DMS153 treated with DMSO at 0.1 percent for 48 hours (cell line): ENCODE measurements around the gene RIPPLY2.
A peak's percentile ranks its signal among the peaks of the same experiment; 100 is the strongest.

Experiments
- DNase-seq: peaks from one replicate; lab custom pipeline; 2025; ENCODE audit not compliant: unreplicated experiment; lab: John Stamatoyannopoulos, UW

Gene RIPPLY2

DNA sequence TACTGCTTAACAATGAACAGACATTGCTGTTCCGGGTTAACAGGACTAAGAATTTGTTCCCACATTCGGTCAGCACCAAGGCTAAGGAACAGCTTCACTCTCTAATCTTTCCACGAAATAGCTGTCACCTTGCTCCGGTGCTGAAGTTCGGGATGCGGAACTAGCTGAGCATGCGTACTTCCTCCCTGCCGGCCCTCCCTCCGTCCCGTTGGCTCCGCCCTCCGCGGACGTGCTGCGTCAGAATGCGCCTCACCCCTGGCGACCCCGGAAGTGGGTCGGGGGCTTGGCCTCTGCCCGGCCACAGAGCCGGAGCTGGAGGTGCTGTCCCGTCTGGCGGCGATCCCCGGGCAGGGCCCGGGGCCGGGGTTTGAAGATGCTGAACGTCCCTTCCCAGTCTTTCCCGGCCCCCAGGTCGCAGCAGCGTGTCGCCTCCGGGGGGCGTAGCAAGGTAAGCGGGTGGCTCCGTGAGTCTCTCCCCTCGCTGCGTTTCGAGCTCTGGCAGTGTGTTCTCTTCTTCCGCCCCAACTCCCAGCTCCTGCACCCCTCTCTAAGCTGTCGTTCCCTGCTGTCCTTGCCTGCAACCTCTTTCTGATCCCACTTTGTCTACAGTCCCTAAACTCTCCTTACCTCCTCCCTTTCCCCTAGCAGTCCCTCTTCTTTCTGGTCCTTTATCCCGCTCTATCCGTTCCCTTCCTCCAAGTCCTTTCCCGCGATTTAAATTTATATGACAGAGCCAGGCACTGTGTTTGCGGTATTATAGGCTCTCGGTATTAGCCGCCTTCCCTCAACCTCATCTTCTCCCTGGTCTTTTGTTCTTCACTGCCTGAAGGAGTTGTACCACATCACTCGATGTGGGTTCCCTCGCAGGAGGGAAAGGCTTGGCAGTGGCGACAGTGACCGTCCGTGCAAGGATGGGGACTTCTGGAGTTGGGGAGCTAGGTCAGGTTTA is 6.5 kb downstream of the RIPPLY2 start, which contains the start of gene CYB5R4:
Gene CYB5R4 (plus strand): TSS at position 280 of the 949 bp plus-strand sequence. CDS start 94 bp downstream, at position 374.
- peak; percentile 87 for DNase-seq

- DNase-seq: no peak
These were observed 7.2 kb downstream of the RIPPLY2 start for GRCh38 chr6:83860359-83860755.

- no peak for DNase-seq
These were observed 7.8 kb downstream of the RIPPLY2 start for GRCh38 chr6:83860782-83861495.

GRCh38 chr6:83862776-83863471 is 9.8 kb downstream of the RIPPLY2 start:
- DNase-seq: no peak

DNA sequence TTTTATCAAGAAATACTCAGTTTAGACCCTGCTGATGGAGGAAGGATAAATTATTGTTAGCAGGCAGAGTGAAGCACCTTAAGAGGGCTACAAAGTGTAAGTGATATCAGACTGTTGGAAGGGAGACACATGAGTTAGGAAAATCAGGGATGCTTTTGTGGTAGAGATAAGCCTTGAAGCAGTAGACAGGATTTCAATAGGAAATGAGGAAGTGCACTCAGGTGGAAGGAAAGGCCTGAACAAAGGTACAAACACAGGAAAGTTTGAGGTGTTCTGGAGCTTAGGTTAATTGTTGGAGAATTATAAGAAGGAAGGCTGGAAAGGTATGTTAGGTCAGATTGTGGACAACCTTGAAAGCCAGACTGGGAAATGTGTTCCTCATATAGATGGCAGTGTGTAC is 13.9 kb downstream of the RIPPLY2 start:
- no peak for DNase-seq

DNA sequence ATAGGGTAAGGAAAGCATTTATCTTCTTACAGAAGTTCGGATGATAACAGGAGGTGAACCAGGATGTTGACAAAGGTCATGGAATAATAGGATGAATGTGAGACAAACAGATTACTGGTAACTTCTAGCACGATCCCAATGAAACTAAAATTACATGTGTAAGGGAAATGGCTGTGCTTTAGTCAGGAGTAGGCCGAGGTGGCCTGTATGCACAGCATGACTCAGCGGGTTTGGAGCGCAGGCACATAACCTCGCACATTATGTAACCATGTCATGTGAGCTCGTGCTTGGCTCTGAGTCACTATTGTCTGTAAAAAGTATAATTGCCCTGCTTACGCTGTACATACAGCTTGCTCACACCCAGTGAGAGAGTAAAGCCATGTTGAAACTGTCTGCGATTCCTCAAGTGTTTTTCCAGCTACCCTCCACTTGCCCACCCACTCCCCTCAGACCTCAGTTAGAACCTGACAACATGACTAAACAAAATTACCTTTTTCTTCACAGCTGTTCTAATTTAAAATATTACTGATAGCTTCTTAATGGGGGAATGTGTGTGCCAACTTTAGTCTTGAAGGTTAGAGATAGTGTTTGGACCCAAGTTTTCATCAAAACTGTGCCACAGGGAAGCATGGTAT is 14.5 kb downstream of the RIPPLY2 start:
- DNase-seq: no peak

GRCh38 chr6:83868639-83869038 is 15.5 kb downstream of the RIPPLY2 start:
- no peak for DNase-seq

GRCh38 chr6:83870649-83871048 is 17.5 kb downstream of the RIPPLY2 start:
- DNase-seq: no peak

DNA sequence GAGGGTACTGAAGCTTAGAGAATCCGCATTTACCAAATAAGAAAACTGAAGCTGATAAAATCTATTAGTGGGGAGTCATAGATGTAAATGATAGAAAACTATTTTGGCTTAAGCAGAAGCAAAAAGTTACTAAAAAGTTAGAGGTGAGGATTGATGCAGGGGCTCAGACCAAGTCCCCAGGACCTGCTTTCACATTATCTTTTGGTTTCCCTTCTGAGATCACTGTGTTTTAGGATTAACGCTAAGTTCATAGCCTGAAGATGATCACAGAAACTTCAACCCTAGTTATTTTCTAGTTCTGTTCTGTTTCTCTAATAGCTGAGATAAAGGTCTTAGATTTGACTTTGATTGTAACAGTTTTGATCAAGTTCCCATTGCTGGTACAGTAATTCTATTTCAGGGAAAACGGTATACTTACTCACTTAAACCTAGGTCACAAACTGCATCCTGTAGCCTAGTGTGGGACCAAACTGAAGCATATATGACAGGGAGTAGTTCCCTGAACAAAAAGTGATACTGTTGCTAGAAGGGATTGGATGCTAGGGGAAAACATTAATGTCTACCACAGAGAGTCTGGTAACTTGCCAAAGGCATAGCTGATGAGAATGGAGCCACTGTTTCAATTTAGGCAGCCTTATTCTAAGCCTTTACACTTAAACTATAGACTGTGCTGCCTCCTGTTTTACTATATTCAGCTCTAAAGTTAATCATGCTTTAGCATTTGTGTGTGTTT is 19.4 kb downstream of the RIPPLY2 start:
- DNase-seq: no peak

- DNase-seq: no peak
These were observed 20.7 kb downstream of the RIPPLY2 start for GRCh38 chr6:83873869-83874268.

- no peak for DNase-seq
These were observed 22.7 kb downstream of the RIPPLY2 start for GRCh38 chr6:83875843-83876242.

- DNase-seq: no peak
These were observed 25.9 kb downstream of the RIPPLY2 start for GRCh38 chr6:83878902-83879644.

GRCh38 chr6:83879746-83880145 is 26.6 kb downstream of the RIPPLY2 start:
- no peak for DNase-seq

DNA sequence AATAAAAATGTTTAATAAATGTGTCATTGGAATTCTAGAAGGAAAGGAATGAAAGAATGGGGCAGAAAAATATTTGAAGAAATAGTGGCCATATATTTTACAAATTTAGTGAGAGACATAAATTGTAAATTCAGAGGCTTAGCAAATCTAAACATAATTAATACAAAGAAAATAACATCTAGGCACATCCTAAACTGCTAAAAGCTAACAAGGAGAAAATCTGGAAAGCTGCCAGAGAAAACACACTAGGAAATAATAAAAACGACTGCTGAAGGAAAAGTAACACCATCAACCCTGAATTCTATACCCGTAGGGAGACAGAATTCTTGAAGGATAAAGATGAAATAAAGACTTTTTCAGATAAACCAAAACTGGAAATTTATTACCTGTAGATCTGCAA is 30.1 kb downstream of the RIPPLY2 start:
- DNase-seq: peak; percentile 56

GRCh38 chr6:83884523-83884922 is 31.4 kb downstream of the RIPPLY2 start:
- DNase-seq: peak; percentile 70

GRCh38 chr6:83885984-83886383 is 32.8 kb downstream of the RIPPLY2 start:
- no peak for DNase-seq

DNA sequence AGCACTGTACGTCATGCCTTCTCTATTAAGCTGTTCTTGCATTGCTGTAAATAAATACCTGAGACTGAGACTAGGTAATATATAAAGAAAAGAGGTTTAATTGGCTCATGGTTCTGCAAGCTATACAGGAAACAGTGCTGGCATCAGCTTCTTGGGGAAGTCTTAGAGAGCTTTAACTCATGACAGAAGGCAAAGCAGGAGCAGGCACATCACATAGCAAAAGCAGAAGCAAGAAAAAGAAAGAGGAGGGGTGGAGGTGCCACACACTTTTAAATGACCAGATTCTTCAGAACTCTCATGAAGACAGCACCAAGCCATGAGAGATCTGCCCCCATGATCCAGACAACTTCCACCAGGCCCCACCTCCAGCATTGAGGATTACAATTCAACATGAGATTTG is 36.5 kb downstream of the RIPPLY2 start:
- no peak for DNase-seq

GRCh38 chr6:83890520-83890919 is 37.4 kb downstream of the RIPPLY2 start:
- DNase-seq: no peak

GRCh38 chr6:83891586-83891985 is 38.4 kb downstream of the RIPPLY2 start:
- DNase-seq: no peak

- DNase-seq: peak; percentile 54
These were observed 39.9 kb downstream of the RIPPLY2 start for GRCh38 chr6:83893024-83893423.
